8988T (cell line): ENCODE results near the gene VPS13D.
"Not testable (repeated sequence)": the region's sequence is repeated elsewhere in the genome, so short reads cannot be mapped to it uniquely, and the experiment has no call there.

Experiments used
- DNase-seq: peaks from one replicate; pipeline ENCODE4 v3.0.0; 2011

Gene VPS13D

DNA sequence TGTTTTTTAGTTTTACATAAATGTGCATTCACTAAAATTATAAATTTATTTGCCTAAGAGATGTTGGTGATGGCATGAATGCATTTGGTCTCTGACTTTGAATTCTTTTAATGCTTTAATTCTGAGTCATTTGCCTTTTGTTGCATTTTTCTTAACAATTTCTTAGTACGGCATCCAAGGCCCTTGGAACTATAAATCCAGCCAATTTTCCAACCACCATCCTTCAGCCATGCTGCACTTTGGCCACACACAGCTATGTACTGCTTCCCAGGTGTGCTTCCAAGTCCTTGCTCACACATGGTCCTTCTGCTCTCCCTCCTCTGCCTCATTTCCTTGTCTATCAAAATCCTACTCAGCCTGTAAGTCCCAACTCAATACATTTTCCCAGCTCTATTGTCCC is 227.1 kb downstream of the VPS13D start:
- DNase-seq, result no peak

DNA sequence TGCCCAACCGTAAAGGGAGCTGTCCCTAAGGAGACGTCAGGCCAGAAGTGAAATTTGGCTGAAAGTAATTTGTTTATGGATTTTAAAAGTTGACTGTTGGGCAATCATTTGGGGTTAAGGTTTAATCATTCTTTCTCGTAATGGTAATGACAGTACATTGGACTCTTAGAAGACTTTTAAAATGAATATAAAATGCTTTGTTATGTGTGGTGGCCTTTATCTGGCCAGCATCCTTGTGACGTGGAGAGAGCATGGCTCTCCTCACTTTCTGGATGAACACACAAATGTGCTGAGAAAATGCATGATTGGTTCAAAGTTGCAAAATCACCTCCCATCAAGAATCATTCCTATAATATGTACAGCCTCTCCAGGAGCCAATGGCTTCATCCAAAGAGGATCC is 227.9 kb downstream of the VPS13D start:
- no peak for DNase-seq

DNA sequence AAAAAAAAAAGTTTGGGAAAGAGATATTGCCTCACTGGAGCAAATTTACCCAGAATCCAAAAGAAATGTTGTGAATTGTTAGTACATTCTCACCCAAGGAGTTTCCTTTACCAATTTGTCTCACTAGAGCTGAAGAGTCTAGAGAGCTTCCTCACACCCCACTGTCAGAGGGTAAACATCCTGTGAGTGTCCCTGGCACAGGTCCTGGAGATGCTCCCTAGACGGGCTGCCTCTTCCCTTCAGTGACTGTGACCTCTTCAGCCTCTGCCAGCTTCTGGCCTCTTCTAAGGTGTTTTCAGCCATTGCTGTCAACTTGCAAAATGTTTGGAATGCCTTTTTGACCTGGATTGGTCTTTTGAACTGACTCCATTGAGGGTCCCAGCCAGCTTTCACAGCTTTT is 228.7 kb downstream of the VPS13D start:
- no peak for DNase-seq

DNA sequence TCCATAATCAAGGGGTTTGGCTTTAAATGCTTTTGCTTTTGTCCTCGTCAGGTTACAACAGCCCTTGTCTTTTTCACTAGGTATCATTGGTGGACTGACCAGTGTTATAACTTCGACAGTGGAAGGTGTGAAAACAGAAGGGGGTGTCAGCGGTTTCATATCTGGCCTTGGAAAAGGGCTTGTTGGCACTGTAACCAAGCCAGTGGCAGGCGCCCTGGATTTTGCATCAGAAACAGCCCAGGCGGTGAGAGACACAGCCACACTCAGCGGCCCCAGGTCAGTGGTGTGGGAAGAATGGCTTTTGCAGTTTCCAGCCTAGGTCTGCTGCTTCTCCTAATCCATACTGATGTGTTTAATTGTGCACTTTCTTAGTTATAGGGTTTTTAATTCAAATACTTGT is 230.3 kb downstream of the VPS13D start:
- no peak for DNase-seq

DNA sequence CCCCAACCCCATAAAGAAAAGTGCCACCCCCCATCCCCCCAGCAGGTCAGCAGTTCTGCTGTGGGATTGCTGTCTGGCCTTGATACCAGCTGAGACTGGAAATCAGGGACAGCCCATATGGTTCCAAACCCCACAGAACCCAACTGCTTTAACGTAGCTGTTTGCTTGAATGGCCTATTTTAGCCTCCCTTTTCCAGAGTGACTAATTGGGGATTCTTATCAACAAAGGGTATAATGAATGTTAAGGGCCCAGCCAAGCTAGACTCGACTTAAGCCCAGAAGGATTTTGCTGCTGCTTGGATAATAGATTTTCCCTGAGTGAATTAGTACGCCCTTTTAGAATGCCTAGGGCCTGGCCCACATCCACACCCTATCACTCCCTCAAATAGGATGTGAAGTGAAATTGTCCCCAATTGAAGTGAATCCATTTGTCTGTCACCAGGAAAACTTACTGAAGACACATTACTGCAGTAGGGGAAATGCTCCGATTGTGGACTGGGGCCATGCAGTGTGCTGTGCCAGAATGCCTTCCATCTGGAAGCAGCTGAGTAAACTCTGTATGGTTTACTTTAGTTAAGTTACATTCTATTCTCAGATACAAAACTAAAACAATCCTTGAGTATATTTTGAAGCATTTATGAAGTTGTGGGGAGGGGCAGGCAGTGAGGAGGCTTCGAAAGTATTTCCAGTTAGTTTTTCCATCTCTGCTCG is 231.2 kb downstream of the VPS13D start:
- no peak for DNase-seq

DNA sequence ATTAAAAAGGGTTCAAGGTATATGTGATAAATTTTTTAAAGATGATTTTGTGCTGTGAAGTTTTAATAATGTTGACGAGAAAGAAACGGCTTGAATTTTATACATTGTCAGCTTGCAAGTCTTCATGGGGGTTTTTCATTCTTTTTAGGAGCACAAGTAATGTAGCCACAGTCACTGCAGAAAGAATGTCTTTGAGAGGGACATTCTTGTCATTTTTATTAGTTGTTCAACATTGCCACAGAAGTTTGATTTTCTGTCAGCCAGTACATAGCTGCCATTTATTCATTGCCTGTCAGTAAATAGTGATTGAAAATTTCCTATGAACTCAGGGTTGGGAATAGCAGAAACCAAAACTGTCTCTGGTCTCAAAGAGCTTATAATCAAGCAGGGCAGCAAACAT is 231.9 kb downstream of the VPS13D start:
- DNase-seq, result no peak

DNA sequence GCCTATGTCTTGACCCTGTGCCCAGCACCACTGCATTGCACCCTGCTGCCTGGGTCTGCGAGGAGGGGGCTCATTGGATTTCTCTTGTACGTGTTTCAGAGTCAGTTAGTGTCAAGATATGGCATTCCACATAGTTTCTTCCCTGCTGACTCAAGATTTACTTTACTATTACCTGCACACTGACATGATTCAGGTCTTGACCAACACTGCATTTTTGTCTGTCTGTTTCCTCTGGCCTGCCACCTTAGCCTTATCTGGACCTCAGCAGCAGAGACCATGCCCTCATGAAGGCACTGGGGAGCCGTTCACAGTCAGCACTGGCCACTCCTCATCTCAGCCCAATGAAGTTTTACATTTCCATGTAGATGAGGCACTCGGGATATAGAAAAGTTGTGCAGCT is 232.8 kb downstream of the VPS13D start:
- DNase-seq, result no peak

DNA sequence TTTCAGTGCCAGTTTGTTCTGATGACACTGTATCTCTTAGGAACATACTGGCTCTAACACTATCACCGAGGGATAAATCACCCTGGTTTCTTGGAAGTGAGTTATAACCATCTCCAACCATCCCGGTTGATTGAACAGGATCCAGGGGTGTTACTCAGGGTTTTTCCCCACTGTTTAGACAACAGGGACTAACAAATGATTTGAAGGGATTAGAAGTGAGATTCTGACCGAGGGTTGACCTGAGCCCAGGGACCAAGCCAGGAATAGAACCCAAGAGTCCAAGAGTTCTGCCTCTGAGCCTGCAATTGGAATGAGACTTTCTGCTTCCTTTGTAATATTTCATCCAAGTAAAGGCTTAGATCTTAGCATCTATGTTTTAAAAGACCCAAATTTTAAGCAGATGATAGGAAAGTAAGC is 234.2 kb downstream of the VPS13D start:
- DNase-seq, result no peak

DNA sequence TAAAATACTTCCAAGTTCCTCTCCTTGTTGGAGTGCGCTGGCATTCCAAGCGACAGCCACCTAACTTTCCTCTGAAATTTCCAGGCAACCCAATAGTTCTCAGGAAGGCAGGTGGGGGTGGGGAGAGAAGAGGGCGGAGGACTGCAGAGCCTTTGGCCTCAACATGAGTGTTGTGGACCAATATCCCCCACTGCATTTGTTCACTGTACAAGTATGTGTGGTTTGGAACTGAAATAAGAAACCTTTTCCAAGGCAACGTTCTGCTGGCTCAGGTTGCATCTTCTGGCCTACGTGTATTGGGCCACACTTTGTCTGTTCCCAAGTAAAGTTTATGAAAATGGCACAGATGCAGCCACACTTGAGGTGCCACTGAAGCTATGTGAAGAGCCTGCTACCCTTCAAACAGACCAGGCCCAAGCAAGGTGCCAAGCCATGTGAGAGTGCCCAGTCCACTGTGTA is 234.8 kb downstream of the VPS13D start:
- no peak for DNase-seq

DNA sequence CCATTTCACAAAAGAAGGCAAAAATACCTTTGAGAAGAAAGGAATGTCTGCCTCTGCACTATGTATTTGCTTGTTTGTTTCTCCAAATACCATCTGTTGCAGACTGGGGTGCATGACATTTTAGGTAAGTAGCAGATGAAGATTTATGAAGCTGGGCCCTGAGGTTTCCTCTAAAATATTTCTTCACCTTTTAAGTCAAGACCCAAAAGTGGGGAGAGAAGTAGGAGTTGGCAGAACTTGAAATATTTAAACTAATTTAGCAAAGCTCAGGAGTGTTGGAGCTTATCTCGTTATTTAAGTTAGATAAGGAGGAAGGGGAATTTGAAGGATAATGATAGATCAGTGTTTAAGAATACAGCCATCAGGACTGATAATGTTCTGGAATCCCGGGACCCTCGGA is 235.3 kb downstream of the VPS13D start:
- DNase-seq, result no peak

DNA sequence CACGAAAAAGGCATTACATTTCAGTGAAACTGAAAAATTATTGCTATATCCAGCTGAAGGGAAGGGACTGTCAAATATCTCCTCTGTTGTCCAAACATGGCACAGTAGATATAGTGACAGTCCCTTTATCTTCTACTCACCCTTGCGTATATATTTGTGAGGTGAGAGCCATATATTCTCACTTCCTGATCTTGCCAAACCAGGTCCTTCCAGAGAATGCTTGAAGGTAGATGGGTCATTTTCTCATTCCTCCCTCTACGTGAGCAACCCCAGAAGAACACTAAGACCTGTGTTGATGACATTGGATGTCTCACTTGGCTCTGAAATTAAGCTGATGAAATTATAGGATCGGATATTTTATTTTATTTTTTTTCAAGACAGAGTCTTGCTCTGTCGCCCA is 237.0 kb downstream of the VPS13D start:
- no peak for DNase-seq

DNA sequence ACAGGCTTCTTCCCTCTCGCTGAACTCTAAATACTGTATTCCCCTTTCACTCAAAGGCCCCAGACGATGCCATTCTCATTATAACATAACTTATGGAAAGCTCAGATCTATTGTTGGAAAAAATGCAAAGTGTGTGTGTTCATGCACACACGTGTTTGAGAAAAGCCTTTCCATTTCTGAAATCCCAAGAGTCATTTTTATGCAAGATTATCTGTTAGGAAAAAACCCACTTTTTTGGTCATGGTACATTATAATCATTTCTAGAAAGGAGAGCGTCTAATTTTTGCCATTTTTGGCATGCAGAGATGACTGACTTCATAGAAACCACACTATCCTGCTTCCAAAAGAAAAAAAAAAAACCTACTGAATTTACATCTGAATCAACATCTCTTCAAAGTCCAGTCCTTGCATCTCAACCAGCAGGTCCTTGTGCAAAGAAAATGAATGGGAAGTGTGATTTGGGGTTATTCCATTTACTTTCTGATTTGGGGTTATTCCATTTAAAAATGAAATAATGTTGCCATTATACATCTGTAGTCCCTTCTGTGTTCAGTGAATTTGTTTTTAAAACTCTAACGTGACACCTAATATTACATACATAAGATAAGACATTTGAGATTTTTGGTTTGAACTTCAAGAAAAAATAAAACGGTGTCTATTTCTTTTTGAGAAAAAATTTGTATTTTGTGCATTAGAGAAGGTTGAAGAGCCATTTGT is 237.9 kb downstream of the VPS13D start:
- no peak for DNase-seq

DNA sequence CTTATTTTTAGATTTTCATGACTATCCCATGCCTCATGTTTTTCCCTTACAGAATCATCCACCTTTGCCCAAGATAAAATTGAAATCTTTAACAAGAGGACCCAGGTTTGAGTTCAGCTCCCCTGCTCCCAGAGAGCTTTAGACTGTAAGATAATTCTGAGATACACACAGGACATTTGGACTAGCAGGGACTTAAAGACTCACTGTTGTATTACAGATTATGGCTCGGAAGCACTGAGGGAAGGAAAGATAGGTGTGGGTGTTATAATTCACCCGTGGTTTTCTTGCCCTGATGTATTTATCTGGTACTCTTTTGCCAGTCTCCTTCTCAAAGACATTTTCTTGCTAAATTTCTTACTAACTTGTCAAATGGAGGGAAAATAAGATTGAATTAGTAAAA is 238.5 kb downstream of the VPS13D start:
- DNase-seq, result no peak

DNA sequence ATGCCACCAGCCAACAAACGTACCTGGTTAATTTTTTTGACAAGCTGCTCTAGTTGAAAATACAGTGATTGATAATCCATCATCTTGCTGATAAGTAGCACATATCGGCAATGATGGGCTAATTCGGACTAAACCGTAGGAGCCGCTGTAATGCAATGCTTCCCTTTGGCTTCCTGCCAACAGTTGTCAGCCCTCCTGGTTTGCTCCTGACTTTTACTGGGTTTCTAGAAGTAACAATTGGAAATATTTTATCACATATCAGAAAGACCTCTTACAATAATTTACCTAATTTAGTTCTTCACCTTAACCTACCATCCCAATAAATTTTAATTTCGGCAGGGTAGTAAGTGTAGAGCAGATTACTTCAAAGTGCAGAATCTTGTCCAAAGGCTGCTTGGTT is 239.7 kb downstream of the VPS13D start:
- no peak for DNase-seq

DNA sequence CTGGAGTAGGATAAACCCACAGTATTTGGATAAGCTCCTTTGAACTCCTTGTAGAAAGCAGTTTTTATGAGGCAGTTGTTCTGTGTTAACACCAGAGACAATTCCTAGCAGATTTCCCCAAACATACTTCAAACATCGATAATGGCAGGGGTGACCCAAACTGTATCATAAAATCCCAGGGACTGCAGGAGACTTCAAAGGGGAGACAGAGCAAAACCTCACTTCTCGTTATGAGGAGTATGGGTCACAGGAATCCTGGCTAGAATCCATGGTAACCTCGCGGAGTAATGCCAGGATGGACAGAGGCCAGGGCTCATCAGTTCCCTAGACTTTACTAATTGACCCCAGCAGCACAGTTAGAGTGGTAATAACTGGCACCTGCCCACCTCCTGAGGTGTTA is 240.2 kb downstream of the VPS13D start:
- DNase-seq, result no peak

DNA sequence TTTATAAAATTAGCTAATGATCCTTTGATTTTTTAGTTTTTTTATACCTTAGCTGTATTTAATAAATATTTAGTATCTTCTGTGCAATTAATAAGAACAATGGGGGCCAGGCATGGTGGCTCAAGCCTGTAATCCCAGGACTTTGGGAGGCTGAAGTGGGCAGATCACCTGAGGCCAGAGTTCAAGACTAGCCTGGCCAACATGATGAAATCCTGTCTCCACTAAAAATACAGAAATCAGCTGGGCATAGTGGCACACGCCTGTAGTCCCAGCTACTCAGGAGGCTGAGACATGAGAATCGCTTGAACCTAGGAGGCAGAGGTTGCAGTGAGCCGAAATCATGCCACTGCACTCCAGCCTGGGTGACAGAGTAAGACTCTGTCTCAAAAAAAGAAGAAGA is 241.1 kb downstream of the VPS13D start:
- not testable (repeated sequence) for DNase-seq

DNA sequence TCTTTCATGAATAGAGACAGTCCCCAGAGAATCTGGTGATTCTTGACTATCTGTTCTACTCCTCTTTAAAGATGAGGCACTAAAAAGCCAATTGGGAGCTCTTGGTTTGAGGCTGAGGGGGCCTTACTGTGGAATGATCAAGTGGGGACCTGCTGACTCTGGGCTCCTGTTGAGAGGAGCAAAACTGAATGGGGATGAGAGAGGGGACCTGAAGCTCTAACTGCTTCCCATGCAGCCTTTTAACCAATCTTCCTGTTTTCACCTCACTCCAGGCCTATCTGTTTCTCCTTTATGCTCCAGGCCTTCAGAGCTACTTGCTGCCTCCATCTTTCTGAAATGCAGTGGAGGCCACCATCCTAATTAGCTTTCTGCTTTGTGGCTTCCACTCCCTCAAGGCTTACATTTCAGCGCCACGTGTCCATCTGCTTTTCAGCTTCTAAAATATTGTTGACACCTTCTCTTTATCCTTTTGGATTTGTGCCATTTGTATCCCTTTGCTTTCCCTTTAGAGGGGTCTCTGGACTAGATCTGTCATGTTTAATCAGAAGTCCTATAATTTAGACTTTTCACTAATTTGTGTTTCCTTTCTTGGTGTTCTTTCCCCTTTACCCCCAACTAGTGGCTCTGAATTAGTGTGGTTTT is 242.4 kb downstream of the VPS13D start:
- DNase-seq, result no peak

DNA sequence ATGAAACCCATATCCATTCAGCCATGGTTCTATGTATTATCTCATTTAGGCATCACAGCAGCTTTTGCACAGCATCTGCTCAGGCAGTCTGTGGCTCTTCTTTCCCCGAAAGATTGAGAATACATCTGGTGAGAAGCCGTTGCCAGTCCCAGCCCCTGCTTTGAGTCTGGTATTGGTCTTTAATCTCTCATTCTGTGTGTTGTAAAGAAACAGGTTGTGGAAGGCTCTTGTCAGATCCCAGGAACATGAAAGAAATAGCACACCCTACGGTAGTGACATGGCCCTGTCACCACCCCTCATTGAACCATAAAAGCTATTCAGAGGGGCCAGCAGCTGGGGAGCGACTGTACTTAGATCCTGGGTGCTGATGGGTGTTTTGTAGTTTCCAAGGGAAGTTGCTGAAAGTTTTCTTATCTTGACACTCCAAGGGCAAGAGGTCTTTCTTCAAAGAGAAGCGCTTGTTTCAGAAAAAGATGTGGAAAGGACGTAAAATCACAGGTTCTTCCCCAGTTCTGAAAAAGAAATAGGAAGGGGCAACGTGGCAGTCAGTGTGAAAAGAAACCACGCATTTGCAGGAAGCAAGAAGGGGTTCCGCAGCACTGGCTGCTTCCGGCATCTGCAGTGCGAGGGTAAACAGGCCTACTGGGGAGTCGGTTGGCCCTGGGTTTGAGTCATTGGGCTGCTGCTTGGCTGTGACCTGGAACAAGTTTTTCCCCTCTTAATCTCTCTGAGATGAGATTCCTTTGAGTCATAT is 243.1 kb downstream of the VPS13D start:
- DNase-seq, result no peak

DNA sequence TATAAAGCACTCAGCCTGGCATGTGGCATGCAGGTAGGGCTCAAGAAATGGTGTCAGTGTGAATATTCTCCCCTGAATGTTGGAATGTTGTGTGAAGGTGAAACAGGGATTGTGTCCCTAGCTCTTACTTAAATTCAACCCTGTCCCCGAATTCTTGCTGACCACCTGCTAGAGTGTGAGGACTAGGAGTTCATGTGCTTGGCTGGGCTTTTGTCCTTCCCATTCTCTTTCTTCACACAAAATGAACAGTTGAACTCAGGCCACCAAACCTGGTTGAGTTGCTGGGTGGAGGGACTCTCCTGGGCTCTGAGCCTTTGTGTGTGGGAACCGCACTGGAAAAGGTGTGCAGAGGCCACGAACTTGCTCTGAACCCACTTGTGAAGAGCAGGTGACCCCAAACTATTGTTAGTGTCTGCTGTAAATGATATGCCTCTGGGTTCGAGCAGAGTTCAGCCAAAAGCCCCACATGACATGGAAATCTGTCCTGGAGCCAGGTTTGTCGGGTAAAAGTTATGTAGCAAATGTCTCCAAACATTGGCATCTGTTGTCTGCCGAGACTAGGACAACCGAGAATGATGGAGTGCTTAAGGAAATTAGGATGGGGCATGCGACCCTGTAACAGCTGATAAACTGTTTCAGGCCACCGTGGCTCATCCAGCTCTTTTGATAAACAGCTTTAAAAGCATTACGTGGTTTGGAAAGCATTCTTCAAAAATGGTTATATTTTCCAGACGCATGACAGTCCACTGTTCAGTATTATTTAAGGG is 243.9 kb downstream of the VPS13D start:
- no peak for DNase-seq

DNA sequence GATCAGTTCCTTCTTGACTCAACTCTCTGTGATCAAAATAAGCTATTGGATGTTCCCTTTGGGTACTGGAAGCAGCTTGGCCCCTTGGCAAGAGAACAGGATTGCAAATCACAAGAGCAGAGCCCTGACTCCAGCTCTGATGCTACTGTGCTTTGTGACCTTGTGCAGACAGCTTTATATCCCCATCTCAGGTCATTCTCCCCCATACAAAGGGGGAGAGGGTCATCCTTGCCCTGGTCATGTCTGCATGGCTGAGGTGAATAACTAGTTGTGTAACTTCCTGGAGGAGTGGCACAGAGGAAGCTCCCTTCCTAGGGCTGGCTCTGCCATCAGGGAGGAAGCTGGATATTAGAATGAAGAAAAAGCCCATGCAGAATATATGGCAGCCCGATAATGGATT is 245.3 kb downstream of the VPS13D start:
- no peak for DNase-seq

DNA sequence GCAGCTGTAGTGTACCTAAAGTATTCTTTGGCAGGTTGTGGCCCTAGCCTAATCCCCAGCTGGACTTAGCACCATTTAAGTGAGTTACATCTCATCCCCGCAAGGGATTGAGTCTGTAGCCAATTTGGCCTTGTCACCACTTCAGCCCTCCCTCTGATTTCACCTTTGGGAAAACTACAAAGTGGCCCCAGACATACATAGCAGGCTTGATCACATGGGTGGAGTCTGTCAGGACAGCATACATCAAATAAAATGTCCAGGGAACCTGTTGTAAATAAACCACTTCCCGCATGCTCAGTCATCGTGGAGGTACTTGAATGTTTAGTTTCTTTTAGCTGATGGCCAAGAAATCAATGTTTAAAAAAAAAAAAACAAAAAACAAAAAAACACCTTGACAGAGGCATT is 245.7 kb downstream of the VPS13D start:
- no peak for DNase-seq

DNA sequence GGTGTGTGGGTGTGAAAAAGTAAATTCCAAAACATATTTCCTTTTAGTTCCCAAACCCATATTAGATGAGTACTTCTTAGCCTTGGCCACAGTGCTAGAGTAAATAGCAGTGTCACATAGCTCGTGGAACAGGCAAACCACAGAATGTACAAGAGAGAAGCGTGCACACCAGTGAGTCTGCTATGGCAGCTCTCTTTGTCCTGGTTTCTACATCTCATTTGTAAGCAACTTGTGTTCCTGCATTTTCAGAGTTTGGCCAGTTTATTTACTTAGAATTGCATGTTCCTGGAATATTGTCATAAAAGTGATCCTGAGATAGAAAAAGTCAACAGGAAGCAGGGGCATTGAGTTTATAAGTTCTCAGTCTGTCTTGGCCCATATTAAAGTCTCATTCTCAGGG is 246.1 kb downstream of the VPS13D start:
- DNase-seq, result no peak

DNA sequence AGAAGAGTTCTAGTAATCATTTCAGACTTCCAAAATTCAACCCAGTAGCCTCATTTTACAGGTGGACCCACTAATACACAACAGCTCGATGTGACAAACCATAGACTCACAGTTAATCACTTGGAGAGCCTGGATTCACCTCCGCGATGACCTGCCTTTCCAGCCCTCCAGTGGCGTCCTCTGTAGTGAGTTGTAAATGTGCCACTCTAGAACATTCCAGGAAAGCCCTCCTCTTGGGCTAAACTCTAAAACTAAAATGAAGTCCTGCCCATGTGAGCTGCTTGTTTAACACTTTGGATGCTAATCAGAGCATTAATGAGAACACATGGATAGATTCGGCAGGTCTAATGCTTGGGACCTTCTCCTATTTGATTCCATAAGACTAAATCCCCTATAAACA is 247.5 kb downstream of the VPS13D start:
- no peak for DNase-seq
